HEK293 (cell line): ENCODE measurements around the gene KLK15.

Experiments
- CTCF ChIA-PET: fragments of 350-600 bp; formaldehyde crosslinking; extraction: SDS; loops from one replicate; lab custom pipeline; 2021; ENCODE audit warnings: antibody characterized with exemption; lab: Yijun Ruan, JAX
- POLR2A ChIA-PET: fragments of 300-600 bp; formaldehyde crosslinking; extraction: SDS; loops from one replicate; lab custom pipeline; 2020; ENCODE audit warnings: antibody characterized with exemption, inconsistent platforms; lab: Yijun Ruan, JAX
- H3K27ac ChIP-seq: fragments of 200-500 bp; sonication (Bioruptor generic); 2 replicates; pipeline ENCODE4 v1.5.1; 2014; ENCODE audit warnings: low read depth, low read length, control low read depth, inconsistent platforms; ENCODE audit errors: extremely low read depth
- H3K36me3 ChIP-seq, 2 experiments: fragments of 200-500 bp in 1 of 2; sonication (Bioruptor generic) in 1 of 2; 1 replicate in 1 of 2; 2 replicates in 1 of 2; pipeline ENCODE4 v1.5.1; 2014 to 2017; ENCODE audit warnings: inconsistent platforms in 2 of 2, low read length in 2 of 2; ENCODE audit not compliant: control insufficient read depth in 2 of 2, insufficient read depth in 1 of 2
- H3K4me1 ChIP-seq: fragments of 200-500 bp; sonication (Bioruptor generic); 2 replicates; pipeline ENCODE4 v1.5.1; 2014; ENCODE audit warnings: mild to moderate bottlenecking, low read length, inconsistent platforms; ENCODE audit not compliant: control insufficient read depth, insufficient read depth
- H3K4me3 ChIP-seq: 2 replicates; pipeline ENCODE4 v1.5.1; 2011; ENCODE audit warnings: low read depth, mild to moderate bottlenecking, control low read depth, low read length, moderate library complexity
- H3K9me3 ChIP-seq: fragments of 200-500 bp; sonication (Bioruptor generic); 2 replicates; pipeline ENCODE4 v1.5.1; 2014; ENCODE audit warnings: low read depth, low read length, inconsistent platforms; ENCODE audit not compliant: control insufficient read depth, insufficient read depth
- EGR2 ChIP-seq: fragments of 450-650 bp; formaldehyde crosslinking; IDR thresholded peaks from 2 replicates; pipeline ENCODE4 v1.5.1; 2016; ENCODE audit warnings: low read depth, missing biosample characterization, missing genetic modification characterization
- GLIS2 ChIP-seq: fragments of 450-650 bp; formaldehyde crosslinking; IDR thresholded peaks from 2 replicates; pipeline ENCODE4 v1.5.1; 2016; ENCODE audit warnings: missing biosample characterization, missing genetic modification characterization
- OSR2 ChIP-seq: fragments of 450-650 bp; formaldehyde crosslinking; IDR thresholded peaks from 2 replicates; pipeline ENCODE4 v1.5.1; 2016; ENCODE audit warnings: missing biosample characterization, missing genetic modification characterization
- RBAK ChIP-seq: fragments of 450-650 bp; formaldehyde crosslinking; IDR thresholded peaks from 2 replicates; pipeline ENCODE4 v1.5.1; 2016; ENCODE audit warnings: missing biosample characterization, missing genetic modification characterization
- REPIN1 ChIP-seq: fragments of 450-650 bp; formaldehyde crosslinking; IDR thresholded peaks from 2 replicates; pipeline ENCODE4 v1.5.1; 2017; ENCODE audit warnings: missing biosample characterization, missing genetic modification characterization, low read depth
- WT1 ChIP-seq: fragments of 450-650 bp; formaldehyde crosslinking; IDR thresholded peaks from 2 replicates; pipeline ENCODE4 v1.5.1; 2016; ENCODE audit warnings: missing biosample characterization, missing genetic modification characterization
- ZBTB1 ChIP-seq: fragments of 450-650 bp; formaldehyde crosslinking; IDR thresholded peaks from 2 replicates; pipeline ENCODE4 v1.5.1; 2016; ENCODE audit warnings: missing biosample characterization, missing genetic modification characterization
- ZBTB11 ChIP-seq: fragments of 450-650 bp; formaldehyde crosslinking; conservative IDR thresholded peaks from 2 replicates; pipeline ENCODE4 v1.5.1; 2016; ENCODE audit warnings: low read depth, missing biosample characterization, missing genetic modification characterization
- ZEB2 ChIP-seq: fragments of 450-650 bp; formaldehyde crosslinking; IDR thresholded peaks from 2 replicates; pipeline ENCODE4 v1.5.1; 2016; ENCODE audit warnings: missing biosample characterization, missing genetic modification characterization
- ZIC2 ChIP-seq: fragments of 450-650 bp; formaldehyde crosslinking; IDR thresholded peaks from 2 replicates; pipeline ENCODE4 v1.5.1; 2016; ENCODE audit warnings: missing biosample characterization, missing genetic modification characterization
- ZNF221 ChIP-seq: fragments of 450-650 bp; formaldehyde crosslinking; IDR thresholded peaks from 2 replicates; pipeline ENCODE4 v1.5.1; 2017; ENCODE audit warnings: missing biosample characterization, missing genetic modification characterization, borderline replicate concordance
- ZNF394 ChIP-seq: fragments of 450-650 bp; formaldehyde crosslinking; IDR thresholded peaks from 2 replicates; pipeline ENCODE4 v1.5.1; 2016; ENCODE audit warnings: missing biosample characterization, missing genetic modification characterization, mild to moderate bottlenecking, moderate library complexity, borderline replicate concordance
- ZNF561 ChIP-seq: fragments of 450-650 bp; IDR thresholded peaks from 2 replicates; pipeline ENCODE4 v1.5.1; 2018; ENCODE audit warnings: missing biosample characterization, missing genetic modification characterization, borderline replicate concordance
- ZNF776 ChIP-seq: fragments of 450-650 bp; formaldehyde crosslinking; IDR thresholded peaks from 2 replicates; pipeline ENCODE4 v1.5.0; 2017; ENCODE audit warnings: missing biosample characterization, missing genetic modification characterization, borderline replicate concordance
- ZSCAN16 ChIP-seq: fragments of 450-650 bp; formaldehyde crosslinking; IDR thresholded peaks from 2 replicates; pipeline ENCODE4 v1.5.1; 2016; ENCODE audit warnings: missing biosample characterization, missing genetic modification characterization
- TF ChIP-seq, protein P1 (sequence below): fragments of 450-650 bp; formaldehyde crosslinking; IDR thresholded peaks from 2 replicates; pipeline ENCODE4 v1.5.1; 2016; ENCODE audit warnings: missing biosample characterization, missing genetic modification characterization
- TF ChIP-seq, protein P2 (sequence below): fragments of 450-650 bp; IDR thresholded peaks from 2 replicates; pipeline ENCODE4 v1.5.1; 2018; ENCODE audit warnings: missing biosample characterization, mild to moderate bottlenecking, missing genetic modification characterization
- TF ChIP-seq, protein P3 (sequence below): sonication (generic); formaldehyde crosslinking; IDR thresholded peaks from 2 replicates; pipeline ENCODE4 v1.8.1; 2022; ENCODE audit warnings: mild to moderate bottlenecking, moderate library complexity, missing genetic modification reagents

Gene KLK15

DNA sequence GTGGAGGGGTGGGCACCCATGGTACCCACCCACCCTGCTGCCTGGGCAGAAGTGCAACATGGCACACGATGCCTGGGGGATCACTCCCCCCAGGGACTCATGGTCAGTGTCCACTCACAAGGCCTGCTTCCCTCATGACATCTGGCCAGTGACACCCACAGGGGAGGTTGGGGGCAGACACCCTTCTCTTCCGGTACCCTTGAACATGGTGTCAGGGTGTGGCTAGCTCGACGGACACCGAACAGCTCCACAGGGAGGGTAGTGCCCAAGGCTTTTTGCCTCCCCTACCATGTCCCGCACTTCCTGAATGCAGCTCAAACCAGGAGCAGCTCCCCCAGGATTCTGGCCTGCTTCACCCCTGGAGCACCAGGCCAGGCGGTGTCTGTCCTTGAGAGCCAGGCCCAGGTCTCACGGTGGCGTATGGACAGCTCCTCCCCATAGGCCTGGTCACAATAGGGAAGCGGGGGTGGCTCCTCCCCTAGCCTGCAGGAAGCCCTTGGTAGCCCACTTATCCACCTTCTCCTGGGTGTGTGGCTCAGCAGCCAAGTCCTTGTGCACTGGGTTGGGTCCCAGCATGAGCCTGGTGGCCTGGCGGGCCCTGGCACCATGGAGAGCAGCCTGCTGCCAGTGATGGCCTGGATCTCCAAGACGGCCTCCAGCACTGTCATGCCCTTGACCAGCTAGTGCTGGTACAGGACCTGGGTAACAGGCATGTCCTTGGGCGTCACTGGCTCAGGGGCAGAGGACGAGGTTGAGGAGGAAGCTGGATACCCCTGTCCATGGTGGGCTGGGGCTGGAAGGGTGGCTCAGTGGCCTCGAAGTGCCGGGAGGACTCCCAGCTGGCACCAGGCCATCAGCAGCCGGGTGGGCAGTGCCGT is 35.4 kb downstream of the KLK15 start (continued):
- TF ChIP-seq, protein P1, sequence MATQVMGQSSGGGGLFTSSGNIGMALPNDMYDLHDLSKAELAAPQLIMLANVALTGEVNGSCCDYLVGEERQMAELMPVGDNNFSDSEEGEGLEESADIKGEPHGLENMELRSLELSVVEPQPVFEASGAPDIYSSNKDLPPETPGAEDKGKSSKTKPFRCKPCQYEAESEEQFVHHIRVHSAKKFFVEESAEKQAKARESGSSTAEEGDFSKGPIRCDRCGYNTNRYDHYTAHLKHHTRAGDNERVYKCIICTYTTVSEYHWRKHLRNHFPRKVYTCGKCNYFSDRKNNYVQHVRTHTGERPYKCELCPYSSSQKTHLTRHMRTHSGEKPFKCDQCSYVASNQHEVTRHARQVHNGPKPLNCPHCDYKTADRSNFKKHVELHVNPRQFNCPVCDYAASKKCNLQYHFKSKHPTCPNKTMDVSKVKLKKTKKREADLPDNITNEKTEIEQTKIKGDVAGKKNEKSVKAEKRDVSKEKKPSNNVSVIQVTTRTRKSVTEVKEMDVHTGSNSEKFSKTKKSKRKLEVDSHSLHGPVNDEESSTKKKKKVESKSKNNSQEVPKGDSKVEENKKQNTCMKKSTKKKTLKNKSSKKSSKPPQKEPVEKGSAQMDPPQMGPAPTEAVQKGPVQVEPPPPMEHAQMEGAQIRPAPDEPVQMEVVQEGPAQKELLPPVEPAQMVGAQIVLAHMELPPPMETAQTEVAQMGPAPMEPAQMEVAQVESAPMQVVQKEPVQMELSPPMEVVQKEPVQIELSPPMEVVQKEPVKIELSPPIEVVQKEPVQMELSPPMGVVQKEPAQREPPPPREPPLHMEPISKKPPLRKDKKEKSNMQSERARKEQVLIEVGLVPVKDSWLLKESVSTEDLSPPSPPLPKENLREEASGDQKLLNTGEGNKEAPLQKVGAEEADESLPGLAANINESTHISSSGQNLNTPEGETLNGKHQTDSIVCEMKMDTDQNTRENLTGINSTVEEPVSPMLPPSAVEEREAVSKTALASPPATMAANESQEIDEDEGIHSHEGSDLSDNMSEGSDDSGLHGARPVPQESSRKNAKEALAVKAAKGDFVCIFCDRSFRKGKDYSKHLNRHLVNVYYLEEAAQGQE (tag by site-specific recombination) = peak; percentile 97
- TF ChIP-seq ZNF221 (tag by site-specific recombination) (no peak), GLIS2 (tag by site-specific recombination) (peak; percentile 17; the same call in 1 of the 2 replicates), RBAK (tag by site-specific recombination) (no peak), REPIN1 (tag by site-specific recombination) (no peak), ZIC2 (peak; percentile 98)

DNA sequence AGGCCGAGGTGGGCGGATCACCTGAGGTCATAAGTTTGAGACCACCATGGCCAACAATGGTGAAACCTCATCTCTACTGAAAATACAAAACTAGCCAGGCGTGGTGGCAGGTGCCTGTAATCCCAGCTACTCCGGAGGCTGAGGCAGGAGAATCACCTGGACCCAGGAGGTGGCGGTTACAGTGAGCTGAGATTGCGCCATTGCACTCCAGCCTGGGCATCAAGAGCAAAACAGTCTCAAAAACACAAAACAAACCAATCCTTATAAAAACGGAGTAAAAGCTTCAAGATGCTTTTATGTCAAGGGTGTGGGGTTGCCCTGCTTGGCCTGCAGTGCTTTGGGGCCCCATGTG is 36.0 kb downstream of the KLK15 start:
- Histone ChIP-seq H3K4me1 (peaks cover 9% of the 10 kb centered on the region), H3K9me3 (no peaks in the 10 kb centered on the region), H3K36me3 (peaks cover 31 to 70% of the 10 kb centered on the region in 2 experiments), H3K4me3 (no peak overlapping the region), H3K27ac (no peak overlapping the region)
- POLR2A ChIA-PET = interaction anchor here (0.5 to 1.9 kb wide), 3 partner anchors 9 to 478 kb away, joined by 3 to 4 read pairs (median 3); no protein-coding TSS in a partner anchor
- peak; percentile 71 for TF ChIP-seq ZEB2
- TF ChIP-seq OSR2 (tag by site-specific recombination) = 0 out of 2 replicates have a peak, but pooled peaks have one; percentile 3
- TF ChIP-seq ZNF394 (tag by site-specific recombination) = peak; percentile 48; the same call in 1 of the 2 replicates
- TF ChIP-seq, protein P2, sequence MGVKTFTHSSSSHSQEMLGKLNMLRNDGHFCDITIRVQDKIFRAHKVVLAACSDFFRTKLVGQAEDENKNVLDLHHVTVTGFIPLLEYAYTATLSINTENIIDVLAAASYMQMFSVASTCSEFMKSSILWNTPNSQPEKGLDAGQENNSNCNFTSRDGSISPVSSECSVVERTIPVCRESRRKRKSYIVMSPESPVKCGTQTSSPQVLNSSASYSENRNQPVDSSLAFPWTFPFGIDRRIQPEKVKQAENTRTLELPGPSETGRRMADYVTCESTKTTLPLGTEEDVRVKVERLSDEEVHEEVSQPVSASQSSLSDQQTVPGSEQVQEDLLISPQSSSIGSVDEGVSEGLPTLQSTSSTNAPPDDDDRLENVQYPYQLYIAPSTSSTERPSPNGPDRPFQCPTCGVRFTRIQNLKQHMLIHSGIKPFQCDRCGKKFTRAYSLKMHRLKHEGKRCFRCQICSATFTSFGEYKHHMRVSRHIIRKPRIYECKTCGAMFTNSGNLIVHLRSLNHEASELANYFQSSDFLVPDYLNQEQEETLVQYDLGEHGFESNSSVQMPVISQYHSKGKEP (tag by site-specific recombination) = no peak
- CTCF ChIA-PET = interaction anchor here (0.6 to 9.4 kb wide), 4 partner anchors 46 to 260 kb away, joined by 3 to 79 read pairs (median 4); no protein-coding TSS in a partner anchor

- no peak overlapping the region for H3K4me3 ChIP-seq
- ChIA-PET CTCF (interaction anchor here (1.0 to 9.4 kb wide), 3 partner anchors 121 to 259 kb away, joined by 3 to 79 read pairs (median 4); no protein-coding TSS in a partner anchor), POLR2A (interaction anchor here (0.6 to 7.9 kb wide), 7 partner anchors 6 to 125 kb away, joined by 3 to 85 read pairs (median 4); no protein-coding TSS in a partner anchor)
- H3K36me3 ChIP-seq = peaks cover 25 to 64% of the 10 kb centered on the region in 2 experiments
- H3K27ac ChIP-seq = peak overlapping the region; percentile 39; the same call in 1 of the 2 replicates
- H3K4me1 ChIP-seq = peaks cover 4% of the 10 kb centered on the region
- no peaks in the 10 kb centered on the region for H3K9me3 ChIP-seq
- TF ChIP-seq ZSCAN16 (no peak), ZNF561 (tag by site-specific recombination) (peak; percentile 15; the same call in 1 of the 2 replicates), ZNF776 (tag by site-specific recombination) (no peak), OSR2 (tag by site-specific recombination) (0 out of 2 replicates have a peak, but pooled peaks have one; percentile 8), ZBTB1 (tag by site-specific recombination) (no peak), ZBTB11 (tag by site-specific recombination) (no peak), REPIN1 (tag by site-specific recombination) (no peak), EGR2 (tag by site-specific recombination) (no peak), WT1 (tag by site-specific recombination) (no peak)
- TF ChIP-seq, protein P3, sequence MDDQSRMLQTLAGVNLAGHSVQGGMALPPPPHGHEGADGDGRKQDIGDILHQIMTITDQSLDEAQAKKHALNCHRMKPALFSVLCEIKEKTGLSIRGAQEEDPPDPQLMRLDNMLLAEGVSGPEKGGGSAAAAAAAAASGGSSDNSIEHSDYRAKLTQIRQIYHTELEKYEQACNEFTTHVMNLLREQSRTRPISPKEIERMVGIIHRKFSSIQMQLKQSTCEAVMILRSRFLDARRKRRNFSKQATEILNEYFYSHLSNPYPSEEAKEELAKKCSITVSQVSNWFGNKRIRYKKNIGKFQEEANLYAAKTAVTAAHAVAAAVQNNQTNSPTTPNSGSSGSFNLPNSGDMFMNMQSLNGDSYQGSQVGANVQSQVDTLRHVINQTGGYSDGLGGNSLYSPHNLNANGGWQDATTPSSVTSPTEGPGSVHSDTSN (CRISPR knock-in tag) = 0 out of 2 replicates have a peak, but pooled peaks have one; percentile 16
Measured at GRCh38 chr19:50796634-50797428, 36.5 kb downstream of the KLK15 start.
